HG03135 (cell line): ENCODE measurements around the gene KRTAP4-4.
"Not testable (repeated sequence)": the region's sequence is repeated elsewhere in the genome, so short reads cannot be mapped to it uniquely, and the experiment has no call there.

Source experiments
- ATAC-seq: cut with Tn5 transposase; IDR thresholded peaks from one replicate; pipeline ENCODE4 v1.9.1; 2021; ENCODE audit warnings: mild to moderate bottlenecking, moderate library complexity; ENCODE audit not compliant: unreplicated experiment

KRTAP4-4 gene

GRCh38 chr17:41160648-41161047 is at the start of gene KRTAP4-4:
Gene KRTAP4-4, minus strand, starts transcription at chr17:41160748. Its CDS starts 57 bp downstream, at chr17:41160691.
- no peak for ATAC-seq

GRCh38 chr17:41199421-41200078 is 39.0 kb upstream of the KRTAP4-4 start:
- ATAC-seq: no peak

- ATAC-seq: no peak
These were observed 35.5 kb upstream of the KRTAP4-4 start for GRCh38 chr17:41196068-41196467.

- ATAC-seq: no peak
These were observed 29.8 kb upstream of the KRTAP4-4 start for GRCh38 chr17:41190328-41190727.

- ATAC-seq: not testable (repeated sequence)
These were observed 29.3 kb upstream of the KRTAP4-4 start, which contains the start of gene KRTAP9-1 for GRCh38 chr17:41189837-41190318. Gene KRTAP9-1, plus strand, starts transcription at chr17:41189887. Its CDS starts 0 bp downstream, at chr17:41189887.

GRCh38 chr17:41186872-41187271 is 26.3 kb upstream of the KRTAP4-4 start:
- no peak for ATAC-seq

- no peak for ATAC-seq
These were observed 24.5 kb upstream of the KRTAP4-4 start for GRCh38 chr17:41185001-41185400.

GRCh38 chr17:41184480-41184961 is 24.0 kb upstream of the KRTAP4-4 start, which contains the start of gene KRTAP4-1:
Gene KRTAP4-1, minus strand, starts transcription at chr17:41184911. Its CDS starts 57 bp downstream, at chr17:41184854.
- no peak for ATAC-seq

GRCh38 chr17:41178843-41179616 is 18.5 kb upstream of the KRTAP4-4 start:
- no peak for ATAC-seq

GRCh38 chr17:41178341-41178740 is 17.8 kb upstream of the KRTAP4-4 start:
- ATAC-seq: no peak

GRCh38 chr17:41177727-41178271 is 17.3 kb upstream of the KRTAP4-4 start, which contains the start of gene KRTAP4-2:
Gene KRTAP4-2, minus strand, starts transcription at chr17:41178221. Its CDS starts 57 bp downstream, at chr17:41178164.
- no peak for ATAC-seq

- ATAC-seq: no peak
These were observed 16.3 kb upstream of the KRTAP4-4 start for GRCh38 chr17:41176744-41177387.

GRCh38 chr17:41171886-41172285 is 11.3 kb upstream of the KRTAP4-4 start:
- ATAC-seq: no peak

GRCh38 chr17:41168121-41168520 is 7.6 kb upstream of the KRTAP4-4 start, which contains the start of gene KRTAP4-3:
Gene KRTAP4-3, minus strand, starts transcription at chr17:41168221. Its CDS starts 49 bp downstream, at chr17:41168172.
- no peak for ATAC-seq

- ATAC-seq: no peak
These were observed 7.0 kb upstream of the KRTAP4-4 start for GRCh38 chr17:41167561-41167960.

GRCh38 chr17:41163828-41164227 is 3.3 kb upstream of the KRTAP4-4 start:
- ATAC-seq: no peak

- not testable (repeated sequence) for ATAC-seq
These were observed 358 bp downstream of the KRTAP4-4 start for GRCh38 chr17:41160190-41160589.

- no peak for ATAC-seq
These were observed 6.7 kb downstream of the KRTAP4-4 start for GRCh38 chr17:41153856-41154255.

- no peak for ATAC-seq
These were observed 9.0 kb downstream of the KRTAP4-4 start for GRCh38 chr17:41151525-41151924.

- ATAC-seq: no peak
These were observed 10.5 kb downstream of the KRTAP4-4 start for GRCh38 chr17:41150026-41150425.

GRCh38 chr17:41149652-41149985 is 10.9 kb downstream of the KRTAP4-4 start, which contains the start of gene KRTAP4-5:
Gene KRTAP4-5, minus strand, starts transcription at chr17:41149825. Its CDS starts 58 bp downstream, at chr17:41149767.
- ATAC-seq: no peak
